Posterior cingulate gyrus (tissue), 11 donors: ENCODE results near the gene IL20RB.
"Not testable (repeated sequence)": the region's sequence is repeated elsewhere in the genome, so short reads cannot be mapped to it uniquely, and the experiment has no call there.

Experiments used
- DNase-seq, 10 donors: peaks; one replicate each; pipeline versions ENCODE4 v3.0.0 to v3.0.0-alpha.2; 2020 to 2021; ENCODE audit warnings: mixed read lengths in 3 of 10
- intact Hi-C: fragments of 100-400 bp; cut with DNase I; formaldehyde crosslinking; loops from one replicate; pipeline ENCODE4 v1.15.1; 2023

Gene IL20RB

GRCh38 chr3:136982033-136982432 lies 24.2 kb downstream of the IL20RB start:
- no peak for DNase-seq
- intact Hi-C loops = no loop called here

GRCh38 chr3:136982520-136983138 lies 24.8 kb downstream of the IL20RB start:
- DNase-seq = no peak
- intact Hi-C loops = no loop called here

- intact Hi-C loops = no loop called here
- no peak for DNase-seq
These were observed 27.1 kb downstream of the IL20RB start for GRCh38 chr3:136984837-136985236.

GRCh38 chr3:136987398-136987980 lies 29.7 kb downstream of the IL20RB start:
- peak in 1 of 10 donors; percentile 65 for DNase-seq
- intact Hi-C loops = not testable (repeated sequence)

- intact Hi-C loops = no loop called here
These were observed 30.9 kb downstream of the IL20RB start for GRCh38 chr3:136988651-136989050.

GRCh38 chr3:136989781-136990524 lies 32.2 kb downstream of the IL20RB start:
- intact Hi-C loops = no loop called here
- DNase-seq = no peak

More at GRCh38 chr3:136988651-136989050, 30.9 kb downstream of the IL20RB start:
- DNase-seq = no peak

GRCh38 chr3:136990826-136991225 lies 33.0 kb downstream of the IL20RB start:
- DNase-seq = no peak
- intact Hi-C loops = no loop called here

GRCh38 chr3:136992115-136992514 lies 34.3 kb downstream of the IL20RB start:
- peak in 1 of 10 donors; percentile 57 for DNase-seq
- intact Hi-C loops = no loop called here

- peak; percentile 44 to 96 (median 68) for DNase-seq
- intact Hi-C loops = no loop called here
These were observed 37.2 kb downstream of the IL20RB start for GRCh38 chr3:136994772-136995516.

GRCh38 chr3:136995652-136996051 lies 37.9 kb downstream of the IL20RB start:
- peak in 1 of 10 donors; percentile 43 for DNase-seq
- intact Hi-C loops = no loop called here

GRCh38 chr3:137000039-137000438 lies 42.3 kb downstream of the IL20RB start:
- intact Hi-C loops = no loop called here
- DNase-seq = no peak

GRCh38 chr3:137007376-137007775 lies 49.6 kb downstream of the IL20RB start:
- peak in 1 of 10 donors; percentile 70 for DNase-seq
- intact Hi-C loops = not testable (repeated sequence)

GRCh38 chr3:137008131-137008530 lies 50.3 kb downstream of the IL20RB start:
- intact Hi-C loops = no loop called here
- DNase-seq = no peak

- intact Hi-C loops = no loop called here
- peak in 1 of 10 donors; percentile 78 for DNase-seq
These were observed 51.2 kb downstream of the IL20RB start for GRCh38 chr3:137008976-137009375.

- intact Hi-C loops = loop anchor here (5.0 kb wide), 1 partner anchor 63 kb away; no protein-coding TSS in a partner anchor
- peak in 2 of 10 donors; percentile 33 to 56 for DNase-seq
These were observed 52.4 kb downstream of the IL20RB start for GRCh38 chr3:137010137-137010536.

- no peak for DNase-seq
- intact Hi-C loops = loop anchor here (5.0 kb wide), 1 partner anchor 64 kb away; no protein-coding TSS in a partner anchor
These were observed 53.4 kb downstream of the IL20RB start for GRCh38 chr3:137011153-137011552.

GRCh38 chr3:137012097-137012501 lies 54.3 kb downstream of the IL20RB start:
- intact Hi-C loops = loop anchor here (2.0 to 5.0 kb wide), 2 partner anchors 65 to 467 kb away; no protein-coding TSS in a partner anchor
- DNase-seq = peak in 2 of 10 donors; percentile 54 to 59

GRCh38 chr3:137013951-137014688 lies 56.3 kb downstream of the IL20RB start:
- DNase-seq = peak; percentile 81 to 99 (median 96)
- intact Hi-C loops = loop anchor here (1.0 to 5.0 kb wide), 5 partner anchors 67 to 939 kb away; partner anchors contain the start of gene STAG1

GRCh38 chr3:137017316-137017715 lies 59.5 kb downstream of the IL20RB start:
- intact Hi-C loops, DNase-seq: not testable (repeated sequence)

GRCh38 chr3:137020315-137020714 lies 62.5 kb downstream of the IL20RB start:
- DNase-seq = no peak
- intact Hi-C loops = no loop called here
